ENCODE results near the gene ANKS1B.

DNA sequence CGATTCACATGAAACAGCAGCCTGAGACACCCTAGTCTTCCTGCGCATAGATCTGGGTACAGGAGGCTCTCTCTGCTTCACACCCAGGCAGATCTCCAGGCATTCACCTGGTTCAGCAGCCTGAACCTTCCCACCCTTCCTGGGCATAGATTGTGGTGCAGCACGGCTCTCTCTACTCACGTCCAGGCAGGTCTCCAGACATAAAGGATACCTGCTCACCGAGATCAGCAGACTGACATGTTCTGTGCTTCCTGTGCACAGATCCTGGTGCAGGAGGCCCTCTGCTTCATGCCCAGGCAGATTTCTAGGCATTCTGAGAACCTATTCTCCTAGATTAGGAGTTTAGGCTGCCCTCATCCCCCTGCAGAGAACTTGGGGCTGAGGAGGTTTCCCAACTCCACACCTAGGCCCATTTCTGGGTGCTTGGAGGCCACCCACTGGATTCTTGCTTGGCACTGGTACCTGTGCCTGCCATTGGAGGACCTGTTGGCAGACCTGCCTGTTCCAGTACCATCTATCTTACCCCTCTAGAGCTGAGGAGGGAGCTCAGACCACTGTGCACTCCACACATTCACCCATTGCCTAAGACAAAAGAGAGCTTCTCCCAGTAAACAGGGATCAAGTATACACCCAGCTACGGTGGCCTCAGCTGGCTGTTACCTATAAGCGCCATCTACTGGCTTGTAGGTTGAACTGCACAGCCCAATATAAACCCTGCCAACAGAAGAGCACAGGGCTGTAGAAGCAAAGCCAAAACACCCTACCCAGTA lies 365.2 kb downstream of the ANKS1B start:
- no peak for TF ChIP-seq POLR2A (IDR thresholded peaks at IDR 0.05; ENCODE audit: borderline replicate concordance, extremely low read depth, insufficient read depth, insufficient read length)
- no peak for TF ChIP-seq ZNF274 (IDR thresholded peaks at IDR 0.05; ENCODE audit: low read depth, low read length)
- TF ChIP-seq POLR2AphosphoS5 (IDR thresholded peaks at IDR 0.05; ENCODE audit: low read depth, low read length) = no peak
- TF ChIP-seq RAD21 (IDR thresholded peaks at IDR 0.05; ENCODE audit: low read depth) = peak; percentile 68
- TF ChIP-seq, protein P1, sequence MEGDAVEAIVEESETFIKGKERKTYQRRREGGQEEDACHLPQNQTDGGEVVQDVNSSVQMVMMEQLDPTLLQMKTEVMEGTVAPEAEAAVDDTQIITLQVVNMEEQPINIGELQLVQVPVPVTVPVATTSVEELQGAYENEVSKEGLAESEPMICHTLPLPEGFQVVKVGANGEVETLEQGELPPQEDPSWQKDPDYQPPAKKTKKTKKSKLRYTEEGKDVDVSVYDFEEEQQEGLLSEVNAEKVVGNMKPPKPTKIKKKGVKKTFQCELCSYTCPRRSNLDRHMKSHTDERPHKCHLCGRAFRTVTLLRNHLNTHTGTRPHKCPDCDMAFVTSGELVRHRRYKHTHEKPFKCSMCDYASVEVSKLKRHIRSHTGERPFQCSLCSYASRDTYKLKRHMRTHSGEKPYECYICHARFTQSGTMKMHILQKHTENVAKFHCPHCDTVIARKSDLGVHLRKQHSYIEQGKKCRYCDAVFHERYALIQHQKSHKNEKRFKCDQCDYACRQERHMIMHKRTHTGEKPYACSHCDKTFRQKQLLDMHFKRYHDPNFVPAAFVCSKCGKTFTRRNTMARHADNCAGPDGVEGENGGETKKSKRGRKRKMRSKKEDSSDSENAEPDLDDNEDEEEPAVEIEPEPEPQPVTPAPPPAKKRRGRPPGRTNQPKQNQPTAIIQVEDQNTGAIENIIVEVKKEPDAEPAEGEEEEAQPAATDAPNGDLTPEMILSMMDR (IDR thresholded peaks at IDR 0.05 in 2 of 3, conservative IDR thresholded peaks at IDR 0.05 in 1 of 3; ENCODE audit: borderline replicate concordance in 1 of 3, insufficient read depth in 1 of 3, low read depth in 2 of 3, low read length in 2 of 3) = peak; percentile 55 to 83 (median 80); a peak in 5 of 6 replicates
- TF ChIP-seq SIN3A (IDR thresholded peaks at IDR 0.05; ENCODE audit: low read depth) = no peak
- TF ChIP-seq, protein P2, sequence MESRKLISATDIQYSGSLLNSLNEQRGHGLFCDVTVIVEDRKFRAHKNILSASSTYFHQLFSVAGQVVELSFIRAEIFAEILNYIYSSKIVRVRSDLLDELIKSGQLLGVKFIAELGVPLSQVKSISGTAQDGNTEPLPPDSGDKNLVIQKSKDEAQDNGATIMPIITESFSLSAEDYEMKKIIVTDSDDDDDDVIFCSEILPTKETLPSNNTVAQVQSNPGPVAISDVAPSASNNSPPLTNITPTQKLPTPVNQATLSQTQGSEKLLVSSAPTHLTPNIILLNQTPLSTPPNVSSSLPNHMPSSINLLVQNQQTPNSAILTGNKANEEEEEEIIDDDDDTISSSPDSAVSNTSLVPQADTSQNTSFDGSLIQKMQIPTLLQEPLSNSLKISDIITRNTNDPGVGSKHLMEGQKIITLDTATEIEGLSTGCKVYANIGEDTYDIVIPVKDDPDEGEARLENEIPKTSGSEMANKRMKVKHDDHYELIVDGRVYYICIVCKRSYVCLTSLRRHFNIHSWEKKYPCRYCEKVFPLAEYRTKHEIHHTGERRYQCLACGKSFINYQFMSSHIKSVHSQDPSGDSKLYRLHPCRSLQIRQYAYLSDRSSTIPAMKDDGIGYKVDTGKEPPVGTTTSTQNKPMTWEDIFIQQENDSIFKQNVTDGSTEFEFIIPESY (IDR thresholded peaks at IDR 0.05; ENCODE audit: extremely low read depth, insufficient replicate concordance, low read length) = no peak

Measured in HCT116 (cell line).